ENCODE measurements around the gene SOX5.
"Not testable (repeated sequence)": the region's sequence is repeated elsewhere in the genome, so short reads cannot be mapped to it uniquely, and the experiment has no call there.

The SOX5 gene

GRCh38 chr12:23834076-23834475 is 115.4 kb downstream of the SOX5 start:
- no peak for DNase-seq (ENCODE audit: low spot score)
- Histone ChIP-seq H3K36me3 (ENCODE audit: low read depth) (no peaks in the 10 kb centered on the region), H3K4me3 (ENCODE audit: severe bottlenecking) (no peak overlapping the region), H3K27me3 (ENCODE audit: insufficient read depth, poor library complexity, severe bottlenecking) (no peaks in the 10 kb centered on the region), H3K9me3 (ENCODE audit: severe bottlenecking) (no peaks in the 10 kb centered on the region), H3K27ac (ENCODE audit: poor library complexity, severe bottlenecking) (no peak overlapping the region), H3K4me1 (ENCODE audit: insufficient read depth, poor library complexity, severe bottlenecking) (no peaks in the 10 kb centered on the region)
- no peak for TF ChIP-seq CTCF (IDR thresholded peaks at IDR 0.05; ENCODE audit: poor library complexity, severe bottlenecking)
- ATAC-seq (ENCODE audit: low read depth): no peak

- no peak for DNase-seq (ENCODE audit: low spot score)
- ATAC-seq (ENCODE audit: low read depth): no peak
Observed at GRCh38 chr12:23831739-23832138, 117.7 kb downstream of the SOX5 start.

GRCh38 chr12:23830210-23830609 is 119.3 kb downstream of the SOX5 start:
- DNase-seq (ENCODE audit: low spot score) (no peak), ATAC-seq (ENCODE audit: low read depth) (no peak)
- Histone ChIP-seq H3K4me3 (ENCODE audit: severe bottlenecking) (no peak overlapping the region), H3K4me1 (ENCODE audit: insufficient read depth, poor library complexity, severe bottlenecking) (no peaks in the 10 kb centered on the region), H3K27ac (ENCODE audit: poor library complexity, severe bottlenecking) (no peak overlapping the region), H3K9me3 (ENCODE audit: severe bottlenecking) (no peaks in the 10 kb centered on the region), H3K36me3 (ENCODE audit: low read depth) (no peaks in the 10 kb centered on the region), H3K27me3 (ENCODE audit: insufficient read depth, poor library complexity, severe bottlenecking) (no peaks in the 10 kb centered on the region)
- no peak for TF ChIP-seq CTCF (IDR thresholded peaks at IDR 0.05; ENCODE audit: poor library complexity, severe bottlenecking)

More at GRCh38 chr12:23831739-23832138, 117.7 kb downstream of the SOX5 start:
- no peaks in the 10 kb centered on the region for H3K36me3 ChIP-seq (ENCODE audit: low read depth)
- H3K9me3 ChIP-seq (ENCODE audit: severe bottlenecking): no peaks in the 10 kb centered on the region
- no peak for TF ChIP-seq CTCF (IDR thresholded peaks at IDR 0.05; ENCODE audit: poor library complexity, severe bottlenecking)
- H3K27me3 ChIP-seq (ENCODE audit: insufficient read depth, poor library complexity, severe bottlenecking): no peaks in the 10 kb centered on the region
- H3K4me1 ChIP-seq (ENCODE audit: insufficient read depth, poor library complexity, severe bottlenecking): no peaks in the 10 kb centered on the region
- no peak overlapping the region for H3K4me3 ChIP-seq (ENCODE audit: severe bottlenecking)
- H3K27ac ChIP-seq (ENCODE audit: poor library complexity, severe bottlenecking): no peak overlapping the region

- no peaks in the 10 kb centered on the region for H3K36me3 ChIP-seq (ENCODE audit: low read depth)
- H3K27me3 ChIP-seq (ENCODE audit: insufficient read depth, poor library complexity, severe bottlenecking): no peaks in the 10 kb centered on the region
- no peak for DNase-seq (ENCODE audit: low spot score)
- no peak for ATAC-seq (ENCODE audit: low read depth)
- H3K4me3 ChIP-seq (ENCODE audit: severe bottlenecking): no peak overlapping the region
- no peaks in the 10 kb centered on the region for H3K9me3 ChIP-seq (ENCODE audit: severe bottlenecking)
- no peaks in the 10 kb centered on the region for H3K4me1 ChIP-seq (ENCODE audit: insufficient read depth, poor library complexity, severe bottlenecking)
- H3K27ac ChIP-seq (ENCODE audit: poor library complexity, severe bottlenecking): no peak overlapping the region
- no peak for TF ChIP-seq CTCF (IDR thresholded peaks at IDR 0.05; ENCODE audit: poor library complexity, severe bottlenecking)
Observed at GRCh38 chr12:23827353-23827752, 122.1 kb downstream of the SOX5 start.

GRCh38 chr12:23825124-23825523 is 124.3 kb downstream of the SOX5 start:
- not testable (repeated sequence) for H3K4me1 ChIP-seq (ENCODE audit: insufficient read depth, poor library complexity, severe bottlenecking); H3K27me3 ChIP-seq (ENCODE audit: insufficient read depth, poor library complexity, severe bottlenecking); H3K4me3 ChIP-seq (ENCODE audit: severe bottlenecking); H3K27ac ChIP-seq (ENCODE audit: poor library complexity, severe bottlenecking); DNase-seq (ENCODE audit: low spot score); H3K36me3 ChIP-seq (ENCODE audit: low read depth); H3K9me3 ChIP-seq (ENCODE audit: severe bottlenecking); ATAC-seq (ENCODE audit: low read depth)
